Measurements from ENCODE around the gene SMURF1. TPM values are rescaled to one million over a fixed set of nuclear protein-coding genes. Genes with fewer than 3 reads are reported as not detected.
"Not testable (repeated sequence)": the region's sequence is repeated elsewhere in the genome, so short reads cannot be mapped to it uniquely, and the experiment has no call there.

SMURF1 gene
- total RNA-seq, 1 experiment from 2014 or later = 37.7 TPM

- no peak for DNase-seq (ENCODE audit: low read depth)
- in situ Hi-C loops (cut with HindIII; ENCODE audit: low pct_unique_long_range_greater_than_20kb, low sequenced_read_pairs) = no loop called here
Observed at GRCh38 chr7:99083733-99084132, 60.2 kb downstream of the SMURF1 start.

GRCh38 chr7:99083068-99083651 is 60.7 kb downstream of the SMURF1 start:
- in situ Hi-C loops (cut with HindIII; ENCODE audit: low pct_unique_long_range_greater_than_20kb, low sequenced_read_pairs) = no loop called here
- DNase-seq (ENCODE audit: low read depth) = no peak

GRCh38 chr7:99080679-99081078 is 63.2 kb downstream of the SMURF1 start:
- no peak for DNase-seq (ENCODE audit: low read depth)
- in situ Hi-C loops (cut with HindIII; ENCODE audit: low pct_unique_long_range_greater_than_20kb, low sequenced_read_pairs) = no loop called here

- no peak for DNase-seq (ENCODE audit: low read depth)
- in situ Hi-C loops (cut with HindIII; ENCODE audit: low pct_unique_long_range_greater_than_20kb, low sequenced_read_pairs) = no loop called here
Observed at GRCh38 chr7:99079104-99079503, 64.8 kb downstream of the SMURF1 start.

- in situ Hi-C loops (cut with HindIII; ENCODE audit: low pct_unique_long_range_greater_than_20kb, low sequenced_read_pairs) = no loop called here
- DNase-seq (ENCODE audit: low read depth) = no peak
Observed at GRCh38 chr7:99078416-99078815, 65.5 kb downstream of the SMURF1 start.

- in situ Hi-C loops (cut with HindIII; ENCODE audit: low pct_unique_long_range_greater_than_20kb, low sequenced_read_pairs) = no loop called here
- DNase-seq (ENCODE audit: low read depth) = no peak
Observed at GRCh38 chr7:99076615-99077014, 67.3 kb downstream of the SMURF1 start.

GRCh38 chr7:99073839-99074446 is 70.0 kb downstream of the SMURF1 start:
- in situ Hi-C loops (cut with HindIII; ENCODE audit: low pct_unique_long_range_greater_than_20kb, low sequenced_read_pairs) = no loop called here
- DNase-seq (ENCODE audit: low read depth) = no peak

- DNase-seq (ENCODE audit: low read depth) = peak; percentile 44
- in situ Hi-C loops (cut with HindIII; ENCODE audit: low pct_unique_long_range_greater_than_20kb, low sequenced_read_pairs) = no loop called here
Observed at GRCh38 chr7:99072126-99072525, 71.8 kb downstream of the SMURF1 start.

- no peak for DNase-seq (ENCODE audit: low read depth)
- in situ Hi-C loops (cut with HindIII; ENCODE audit: low pct_unique_long_range_greater_than_20kb, low sequenced_read_pairs) = no loop called here
Observed at GRCh38 chr7:99070361-99070760, 73.5 kb downstream of the SMURF1 start.

GRCh38 chr7:99061001-99061776 is 82.7 kb downstream of the SMURF1 start:
- no peak for DNase-seq (ENCODE audit: low read depth)
- in situ Hi-C loops (cut with HindIII; ENCODE audit: low pct_unique_long_range_greater_than_20kb, low sequenced_read_pairs) = no loop called here

GRCh38 chr7:99054781-99055180 is 89.1 kb downstream of the SMURF1 start:
- in situ Hi-C loops (cut with HindIII; ENCODE audit: low pct_unique_long_range_greater_than_20kb, low sequenced_read_pairs) = no loop called here
- DNase-seq (ENCODE audit: low read depth) = no peak

GRCh38 chr7:99050971-99051370 is 92.9 kb downstream of the SMURF1 start:
- in situ Hi-C loops (cut with HindIII; ENCODE audit: low pct_unique_long_range_greater_than_20kb, low sequenced_read_pairs) = no loop called here

GRCh38 chr7:99047526-99048077 is 96.3 kb downstream of the SMURF1 start:
- DNase-seq (ENCODE audit: low read depth) = no peak
- in situ Hi-C loops (cut with HindIII; ENCODE audit: low pct_unique_long_range_greater_than_20kb, low sequenced_read_pairs) = no loop called here

More at GRCh38 chr7:99050971-99051370, 92.9 kb downstream of the SMURF1 start:
- DNase-seq (ENCODE audit: low read depth) = no peak

- in situ Hi-C loops (cut with HindIII; ENCODE audit: low pct_unique_long_range_greater_than_20kb, low sequenced_read_pairs) = no loop called here
- no peak for DNase-seq (ENCODE audit: low read depth)
Observed at GRCh38 chr7:99046722-99047121, 97.2 kb downstream of the SMURF1 start.

GRCh38 chr7:99046262-99046661 is 97.6 kb downstream of the SMURF1 start:
- in situ Hi-C loops (cut with HindIII; ENCODE audit: low pct_unique_long_range_greater_than_20kb, low sequenced_read_pairs); DNase-seq (ENCODE audit: low read depth): not testable (repeated sequence)

GRCh38 chr7:99044858-99045257 is 99.0 kb downstream of the SMURF1 start:
- in situ Hi-C loops (cut with HindIII; ENCODE audit: low pct_unique_long_range_greater_than_20kb, low sequenced_read_pairs); DNase-seq (ENCODE audit: low read depth): not testable (repeated sequence)

- in situ Hi-C loops (cut with HindIII; ENCODE audit: low pct_unique_long_range_greater_than_20kb, low sequenced_read_pairs) = no loop called here
- DNase-seq (ENCODE audit: low read depth) = no peak
Observed at GRCh38 chr7:99042957-99043356, 101.0 kb downstream of the SMURF1 start.

- in situ Hi-C loops (cut with HindIII; ENCODE audit: low pct_unique_long_range_greater_than_20kb, low sequenced_read_pairs) = no loop called here
- DNase-seq (ENCODE audit: low read depth) = no peak
Observed at GRCh38 chr7:99041526-99041925, 102.4 kb downstream of the SMURF1 start.

All from Caki2 (cell line).